Astrocyte (in vitro differentiated cells and primary cell): ENCODE measurements around the gene SLC28A3. TPM values are rescaled to one million over a fixed set of nuclear protein-coding genes. Genes with fewer than 3 reads are reported as not detected.
"Not testable (repeated sequence)": the region's sequence is repeated elsewhere in the genome, so short reads cannot be mapped to it uniquely, and the experiment has no call there.

ENCODE experiments used
- DNase-seq: peaks from one replicate; pipeline ENCODE4 v3.0.0-alpha.2; 2010; ENCODE audit warnings: low read depth
- FAIRE-seq: peaks from 2 replicates; lab custom pipeline; 2011; peaks lifted over from hg19 to GRCh38; lab: Jason Lieb, UNC
- H2AFZ ChIP-seq: 2 replicates; pipeline ENCODE4 v1.6.0; 2012; ENCODE audit warnings: low read depth, low read length, inconsistent platforms
- H3K27ac ChIP-seq: 2 replicates; pipeline ENCODE4 v1.5.1; 2011; ENCODE audit warnings: low read depth, low read length, inconsistent platforms
- H3K27me3 ChIP-seq: 2 replicates; pipeline ENCODE4 v1.6.0; 2011; ENCODE audit warnings: low read length, inconsistent platforms; ENCODE audit not compliant: insufficient read depth
- H3K36me3 ChIP-seq: 2 replicates; pipeline ENCODE4 v1.5.1; 2011; ENCODE audit warnings: low read length, inconsistent platforms; ENCODE audit not compliant: insufficient read depth
- H3K4me1 ChIP-seq: 2 replicates; pipeline ENCODE4 v1.5.1; 2011; ENCODE audit warnings: low read length, inconsistent platforms; ENCODE audit not compliant: insufficient read depth
- H3K4me2 ChIP-seq: 2 replicates; pipeline ENCODE4 v1.6.0; 2012; ENCODE audit warnings: low read length, inconsistent platforms
- H3K4me3 ChIP-seq: 2 replicates; pipeline ENCODE4 v1.5.1; 2011; ENCODE audit warnings: low read depth, mild to moderate bottlenecking, low read length, inconsistent platforms; ENCODE audit not compliant: insufficient read depth
- H3K79me2 ChIP-seq: 2 replicates; pipeline ENCODE4 v1.6.0; 2012; ENCODE audit warnings: mild to moderate bottlenecking, low read length, inconsistent platforms; ENCODE audit not compliant: insufficient read depth
- H3K9ac ChIP-seq: 2 replicates; pipeline ENCODE4 v1.6.0; 2012; ENCODE audit warnings: mild to moderate bottlenecking, low read length, inconsistent platforms
- H3K9me3 ChIP-seq: 2 replicates; pipeline ENCODE4 v1.5.1; 2012; ENCODE audit warnings: low read depth, mild to moderate bottlenecking, low read length, inconsistent platforms; ENCODE audit not compliant: insufficient read depth
- H4K20me1 ChIP-seq: 2 replicates; pipeline ENCODE4 v1.6.0; 2012; ENCODE audit warnings: low read length, inconsistent platforms; ENCODE audit not compliant: insufficient read depth
- H3K27ac Mint-ChIP-seq: one replicate; pipeline ENCODE4 v1.8.0; 2021; ENCODE audit warnings: mild to moderate bottlenecking, mixed read lengths; ENCODE audit not compliant: unreplicated experiment
- H3K27me3 Mint-ChIP-seq: one replicate; pipeline ENCODE4 v1.8.0; 2021; ENCODE audit warnings: low read depth, mixed read lengths; ENCODE audit not compliant: unreplicated experiment
- H3K36me3 Mint-ChIP-seq: one replicate; pipeline ENCODE4 v1.8.0; 2021; ENCODE audit warnings: low read depth, mixed read lengths; ENCODE audit not compliant: unreplicated experiment
- H3K4me1 Mint-ChIP-seq: one replicate; pipeline ENCODE4 v1.8.0; 2021; ENCODE audit warnings: low read depth, mixed read lengths; ENCODE audit not compliant: unreplicated experiment
- H3K4me3 Mint-ChIP-seq: one replicate; pipeline ENCODE4 v1.8.0; 2021; ENCODE audit warnings: mild to moderate bottlenecking, moderate library complexity, mixed read lengths; ENCODE audit not compliant: unreplicated experiment
- H3K9me3 Mint-ChIP-seq: one replicate; pipeline ENCODE4 v1.8.0; 2021; ENCODE audit warnings: mild to moderate bottlenecking, mixed read lengths; ENCODE audit not compliant: unreplicated experiment
- EZH2 ChIP-seq: IDR thresholded peaks from 2 replicates; pipeline ENCODE4 v1.6.1; 2012; ENCODE audit warnings: mild to moderate bottlenecking, low read length, inconsistent platforms; ENCODE audit not compliant: insufficient read depth
- total RNA-seq: library from RNA; stranded (reverse); gene quantifications from 2 replicates; pipeline ENCODE4 v1.2.1, GENCODE V29; 2021
- TF ChIP-seq, protein P1 (sequence below): IDR thresholded peaks from 2 replicates; pipeline ENCODE4 v1.5.1; 2011; ENCODE audit warnings: low read depth, mild to moderate bottlenecking, inconsistent platforms, low read length, moderate library complexity; ENCODE audit not compliant: insufficient read depth

The SLC28A3 gene
- total RNA-seq, 1 donor from 2014 or later, result 0.30 TPM

DNA sequence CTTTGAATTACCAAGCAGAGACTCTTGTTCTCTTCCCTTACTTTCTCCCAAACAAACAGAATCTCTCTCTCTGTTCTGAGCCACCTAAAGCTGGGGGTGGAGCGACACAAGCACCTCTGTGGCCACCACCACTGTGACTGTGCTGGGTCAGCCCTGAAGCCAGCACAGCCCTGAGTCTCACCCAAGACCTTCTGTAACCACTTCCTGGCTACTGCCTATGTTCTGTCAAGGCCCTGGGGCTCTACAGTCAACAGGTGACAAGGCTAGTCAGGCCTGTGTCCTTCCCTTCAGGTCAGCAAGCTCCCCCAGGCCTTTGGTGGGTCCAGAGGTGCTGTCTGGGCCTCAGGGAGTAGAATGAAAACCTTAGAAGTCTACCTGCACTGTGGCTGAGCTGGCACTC lies 26.1 kb upstream of the SLC28A3 start:
- Histone ChIP-seq H3K27me3 (no peaks in the 10 kb centered on the region), H3K4me2 (no peak overlapping the region), H2AFZ (no peak overlapping the region), H3K79me2 (no peaks in the 10 kb centered on the region), H4K20me1 (no peaks in the 10 kb centered on the region), H3K27ac (no peak overlapping the region), H3K9ac (no peak overlapping the region), H3K4me1 (no peaks in the 10 kb centered on the region), H3K36me3 (no peaks in the 10 kb centered on the region), H3K4me3 (no peak overlapping the region), H3K9me3 (no peaks in the 10 kb centered on the region)
- H3K4me3 Mint-ChIP-seq, result no peak overlapping the region
- peaks cover 1% of the 10 kb centered on the region for H3K4me1 Mint-ChIP-seq
- TF ChIP-seq, protein P1, sequence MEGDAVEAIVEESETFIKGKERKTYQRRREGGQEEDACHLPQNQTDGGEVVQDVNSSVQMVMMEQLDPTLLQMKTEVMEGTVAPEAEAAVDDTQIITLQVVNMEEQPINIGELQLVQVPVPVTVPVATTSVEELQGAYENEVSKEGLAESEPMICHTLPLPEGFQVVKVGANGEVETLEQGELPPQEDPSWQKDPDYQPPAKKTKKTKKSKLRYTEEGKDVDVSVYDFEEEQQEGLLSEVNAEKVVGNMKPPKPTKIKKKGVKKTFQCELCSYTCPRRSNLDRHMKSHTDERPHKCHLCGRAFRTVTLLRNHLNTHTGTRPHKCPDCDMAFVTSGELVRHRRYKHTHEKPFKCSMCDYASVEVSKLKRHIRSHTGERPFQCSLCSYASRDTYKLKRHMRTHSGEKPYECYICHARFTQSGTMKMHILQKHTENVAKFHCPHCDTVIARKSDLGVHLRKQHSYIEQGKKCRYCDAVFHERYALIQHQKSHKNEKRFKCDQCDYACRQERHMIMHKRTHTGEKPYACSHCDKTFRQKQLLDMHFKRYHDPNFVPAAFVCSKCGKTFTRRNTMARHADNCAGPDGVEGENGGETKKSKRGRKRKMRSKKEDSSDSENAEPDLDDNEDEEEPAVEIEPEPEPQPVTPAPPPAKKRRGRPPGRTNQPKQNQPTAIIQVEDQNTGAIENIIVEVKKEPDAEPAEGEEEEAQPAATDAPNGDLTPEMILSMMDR, result no peak
- TF ChIP-seq EZH2, result no peak
- H3K9me3 Mint-ChIP-seq, result no peaks in the 10 kb centered on the region
- H3K36me3 Mint-ChIP-seq, result no peaks in the 10 kb centered on the region
- DNase-seq (no peak), FAIRE-seq (no peak)
- no peak overlapping the region for H3K27ac Mint-ChIP-seq
- no peaks in the 10 kb centered on the region for H3K27me3 Mint-ChIP-seq

DNA sequence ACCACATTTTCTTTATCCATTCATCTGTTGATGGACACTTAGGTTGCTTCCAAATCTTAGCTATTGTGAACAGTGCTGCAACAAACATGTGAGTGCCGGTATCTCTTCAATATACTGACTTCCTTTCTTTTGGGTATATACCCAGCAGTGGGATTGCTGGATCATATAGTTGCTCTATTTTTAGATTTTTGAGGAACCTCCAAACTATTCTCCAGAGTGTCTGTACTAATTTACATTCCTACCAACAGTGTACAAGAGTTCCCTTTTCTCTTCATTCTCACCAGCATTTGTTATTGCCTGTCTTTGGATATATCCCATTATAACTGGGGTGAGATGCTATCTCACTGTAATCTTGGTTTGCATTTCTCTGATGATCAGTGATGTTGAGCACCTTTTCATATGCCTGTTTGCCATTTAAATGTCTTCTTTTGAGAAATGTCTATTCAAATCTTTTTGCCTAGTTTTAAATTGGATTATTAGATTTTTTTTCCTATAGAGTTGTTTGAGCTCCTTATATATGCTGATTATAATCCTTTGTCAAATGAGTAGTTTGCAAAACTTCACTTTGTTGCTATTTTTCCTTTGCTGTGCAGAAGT lies 24.4 kb upstream of the SLC28A3 start:
- H3K79me2 ChIP-seq, H3K27ac ChIP-seq, H3K4me1 ChIP-seq, H3K27me3 ChIP-seq, FAIRE-seq, H2AFZ ChIP-seq, DNase-seq, H3K27ac Mint-ChIP-seq, H3K9me3 Mint-ChIP-seq, H3K4me3 ChIP-seq, H3K4me1 Mint-ChIP-seq, H3K36me3 Mint-ChIP-seq, H3K4me2 ChIP-seq, H3K9me3 ChIP-seq, H3K4me3 Mint-ChIP-seq, H3K27me3 Mint-ChIP-seq, H4K20me1 ChIP-seq, H3K36me3 ChIP-seq, H3K9ac ChIP-seq: not testable (repeated sequence)

DNA sequence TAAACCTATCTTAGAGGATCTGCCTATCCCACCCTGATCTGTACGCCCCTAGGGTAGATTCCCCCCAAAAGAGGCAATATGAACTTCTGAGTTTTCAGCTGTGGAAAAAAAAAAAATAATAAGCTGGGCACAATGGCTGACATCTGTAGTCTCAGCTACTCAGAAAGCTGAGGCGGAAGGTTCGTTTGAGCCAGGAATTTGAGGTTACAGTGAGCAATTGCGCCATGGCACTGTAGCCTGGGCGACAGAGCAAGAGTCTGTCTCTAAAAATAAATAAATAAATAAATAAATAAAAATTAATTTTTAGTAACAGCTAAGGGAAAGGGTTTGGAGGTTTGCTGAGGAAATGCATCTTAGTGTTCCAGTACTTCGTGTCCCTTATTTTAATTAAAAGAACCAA lies 21.1 kb upstream of the SLC28A3 start:
- Histone ChIP-seq H3K4me1 (no peaks in the 10 kb centered on the region), H3K36me3 (no peaks in the 10 kb centered on the region), H3K9me3 (no peaks in the 10 kb centered on the region), H3K27ac (no peak overlapping the region), H3K27me3 (no peaks in the 10 kb centered on the region), H2AFZ (no peak overlapping the region), H3K79me2 (no peaks in the 10 kb centered on the region), H3K4me2 (no peak overlapping the region), H3K9ac (no peak overlapping the region), H3K4me3 (no peak overlapping the region), H4K20me1 (no peaks in the 10 kb centered on the region)
- TF ChIP-seq, protein P1, result no peak
- TF ChIP-seq EZH2, result no peak
- H3K9me3 Mint-ChIP-seq, result no peaks in the 10 kb centered on the region
- no peak overlapping the region for H3K27ac Mint-ChIP-seq
- no peaks in the 10 kb centered on the region for H3K36me3 Mint-ChIP-seq
- H3K4me1 Mint-ChIP-seq, result peaks cover 3% of the 10 kb centered on the region
- H3K27me3 Mint-ChIP-seq, result no peaks in the 10 kb centered on the region
- no peak for FAIRE-seq
- no peak for DNase-seq
- H3K4me3 Mint-ChIP-seq, result no peak overlapping the region
